HG03457 (cell line): ENCODE results near the gene HS3ST2.
"Not testable (repeated sequence)": the region's sequence is repeated elsewhere in the genome, so short reads cannot be mapped to it uniquely, and the experiment has no call there.

ENCODE experiments used
- ATAC-seq: cut with Tn5 transposase; IDR thresholded peaks from one replicate; pipeline ENCODE4 v1.9.1; 2021; ENCODE audit warnings: moderate number of reproducible peaks; ENCODE audit not compliant: unreplicated experiment

The HS3ST2 gene

GRCh38 chr16:22929461-22929860 lies 115.5 kb downstream of the HS3ST2 start:
- ATAC-seq, result no peak

GRCh38 chr16:22932032-22932771 lies 118.2 kb downstream of the HS3ST2 start:
- ATAC-seq, result no peak

DNA sequence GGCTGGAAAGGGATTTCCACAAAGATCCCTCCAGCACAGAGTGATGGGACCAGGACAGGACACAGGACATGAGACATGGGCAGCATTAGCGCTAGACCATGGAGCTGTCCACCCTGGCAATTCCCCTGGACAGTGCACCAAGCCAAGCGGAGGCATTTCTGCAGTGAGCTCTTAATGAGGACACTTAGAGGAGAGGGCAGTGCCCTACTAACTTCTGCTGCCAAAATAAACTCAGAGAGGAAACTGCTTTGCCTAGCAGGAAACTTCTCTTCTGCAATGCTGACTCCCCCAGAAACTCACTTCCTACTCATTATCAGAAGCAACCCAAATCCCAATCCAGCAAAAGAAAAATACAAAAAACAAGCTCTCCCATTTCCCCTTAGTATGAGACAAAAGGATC lies 119.2 kb downstream of the HS3ST2 start:
- ATAC-seq, result no peak

DNA sequence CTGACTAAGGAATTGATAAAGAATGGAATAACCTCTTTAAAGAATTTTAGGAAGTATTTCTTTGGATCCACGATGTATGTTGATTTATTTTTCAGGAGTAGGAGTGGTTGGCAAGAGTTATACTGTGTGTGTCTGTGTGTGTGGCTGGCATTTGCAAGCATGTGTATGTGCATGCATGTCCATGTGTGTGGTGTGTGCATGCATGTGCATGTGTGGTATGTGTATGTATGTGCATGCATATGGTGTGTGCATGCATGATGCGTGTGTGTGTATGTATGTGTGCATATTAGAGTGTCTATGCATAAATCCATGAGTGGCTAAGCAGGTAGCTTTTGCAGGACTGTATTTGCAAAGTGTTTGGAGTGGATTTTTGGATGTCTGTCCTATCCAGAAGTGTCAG lies 120.8 kb downstream of the HS3ST2 start:
- no peak for ATAC-seq

DNA sequence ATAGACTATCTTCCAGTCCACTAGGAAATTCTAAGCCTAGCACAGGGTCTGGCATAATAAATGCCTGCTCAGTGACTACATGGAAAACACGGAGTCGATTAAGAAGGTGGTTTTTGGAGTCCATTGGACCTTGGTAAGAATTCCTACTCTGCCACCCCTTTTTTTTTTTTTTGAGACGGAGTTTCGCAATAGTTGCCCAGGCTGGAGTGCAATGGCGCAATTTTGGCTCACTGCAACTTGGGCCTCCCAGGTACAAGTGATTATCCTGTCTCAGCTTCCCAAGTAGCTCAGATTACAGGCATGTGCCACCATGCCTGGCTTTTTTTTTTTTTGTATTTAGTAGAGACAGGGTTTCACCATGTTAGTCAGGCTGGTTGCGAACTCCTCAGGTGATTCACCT lies 123.2 kb downstream of the HS3ST2 start:
- no peak for ATAC-seq

DNA sequence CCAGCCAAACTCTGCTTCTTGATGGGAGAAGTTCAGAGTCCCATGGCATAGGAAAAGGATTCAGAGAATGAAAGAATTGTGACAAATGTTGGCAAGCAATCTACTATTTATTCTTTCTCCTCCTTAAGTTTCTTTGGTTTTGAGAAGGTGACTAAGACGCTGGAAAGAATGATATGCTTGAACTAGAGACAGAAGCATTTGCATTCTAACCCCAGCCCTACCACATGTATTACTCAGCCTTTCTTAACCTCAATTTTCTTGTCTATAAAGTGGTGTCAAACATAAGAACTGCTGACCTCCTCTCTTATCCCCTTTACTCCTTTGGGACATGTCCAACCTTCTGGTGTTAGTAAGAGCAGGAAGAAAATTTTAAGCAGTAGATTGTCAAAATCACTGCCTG lies 124.7 kb downstream of the HS3ST2 start:
- ATAC-seq, result no peak

- not testable (repeated sequence) for ATAC-seq
Observed at GRCh38 chr16:22939744-22940363, 125.9 kb downstream of the HS3ST2 start.

GRCh38 chr16:22941970-22942501 lies 128.1 kb downstream of the HS3ST2 start:
- no peak for ATAC-seq

GRCh38 chr16:22942811-22943210 lies 128.8 kb downstream of the HS3ST2 start:
- ATAC-seq, result no peak

DNA sequence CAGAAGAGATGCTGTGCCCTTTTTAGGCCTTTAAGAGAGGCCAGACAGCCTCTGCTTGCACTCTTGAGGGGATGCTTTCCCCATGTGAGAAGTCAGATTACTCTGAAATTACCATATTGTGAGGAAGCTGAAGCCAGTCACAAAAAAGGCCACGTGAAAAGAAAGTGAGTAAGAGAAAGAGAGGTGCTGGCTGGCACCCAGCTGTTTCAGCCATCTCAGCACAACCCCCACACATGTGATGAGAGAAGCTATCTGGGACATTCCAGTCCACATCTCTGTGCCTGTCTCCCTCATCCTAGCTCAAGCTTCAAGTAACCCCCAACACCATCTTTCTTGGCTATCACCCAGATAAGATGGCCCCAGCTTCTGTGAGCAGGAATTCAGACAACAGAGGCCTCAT lies 131.4 kb downstream of the HS3ST2 start:
- ATAC-seq, result no peak

- ATAC-seq, result no peak
Observed at GRCh38 chr16:22946433-22946832, 132.5 kb downstream of the HS3ST2 start.

DNA sequence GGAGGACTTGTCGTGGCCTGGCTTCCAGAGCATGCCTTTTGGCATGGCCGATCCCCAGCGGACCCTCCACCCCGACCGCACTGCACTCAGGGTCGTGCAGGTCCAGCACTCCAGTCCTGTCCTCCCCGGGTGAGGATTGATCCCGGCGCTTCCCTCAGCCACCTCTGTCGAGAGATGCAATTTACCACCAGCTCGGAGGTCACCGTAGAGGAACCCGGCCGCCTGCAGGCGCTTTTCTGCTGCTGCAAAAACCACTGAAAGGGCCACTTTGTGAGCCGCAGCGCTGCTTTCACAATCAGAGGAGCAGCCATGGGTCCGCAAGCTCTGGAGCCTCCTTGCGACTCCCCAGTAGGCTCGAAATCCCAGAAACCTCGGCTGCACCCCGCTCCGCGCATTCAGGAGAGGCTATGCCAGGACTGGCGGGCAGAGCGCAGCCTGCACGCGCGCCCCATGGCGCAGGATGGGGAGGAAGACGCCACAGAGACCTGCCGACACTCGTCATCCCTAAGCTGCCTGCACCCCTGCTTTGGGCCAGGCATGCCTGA lies 134.2 kb downstream of the HS3ST2 start:
- ATAC-seq, result no peak

- no peak for ATAC-seq
Observed at GRCh38 chr16:22948603-22949368, 134.8 kb downstream of the HS3ST2 start.

- no peak for ATAC-seq
Observed at GRCh38 chr16:22955461-22956070, 141.6 kb downstream of the HS3ST2 start.

- no peak for ATAC-seq
Observed at GRCh38 chr16:22961206-22961605, 147.2 kb downstream of the HS3ST2 start.

GRCh38 chr16:22962905-22963304 lies 148.9 kb downstream of the HS3ST2 start:
- no peak for ATAC-seq
